ENCODE results near the gene SCNN1B.

Gene SCNN1B

GRCh38 chr16:23410176-23410575 lies 108.1 kb downstream of the SCNN1B start:
- DNase-seq, result no peak

GRCh38 chr16:23414731-23415130 lies 112.6 kb downstream of the SCNN1B start:
- DNase-seq, result no peak

- DNase-seq, result no peak
These were observed 114.7 kb downstream of the SCNN1B start for GRCh38 chr16:23416816-23417215.

GRCh38 chr16:23420011-23420410 lies 117.9 kb downstream of the SCNN1B start:
- no peak for DNase-seq

- DNase-seq, result no peak
These were observed 121.5 kb downstream of the SCNN1B start for GRCh38 chr16:23423496-23424049.

- no peak for DNase-seq
These were observed 122.3 kb downstream of the SCNN1B start for GRCh38 chr16:23424292-23424958.

GRCh38 chr16:23428351-23428750 lies 126.2 kb downstream of the SCNN1B start:
- DNase-seq, result no peak

Measured in stimulated activated CD4-positive, alpha-beta T cell treated with anti-CD3 and anti-CD28 coated beads, Interleukin-2, amount 100 ng/mL, for 24 hours (primary cell).